Lung (tissue), 12 donors: Measurements from ENCODE around the gene DIP2C. TPM values are rescaled to one million over a fixed set of nuclear protein-coding genes. Genes with fewer than 3 reads are reported as not detected.

Source experiments
- ATAC-seq: fragments of 200-7000 bp; cut with Tn5 transposase; one replicate; pipeline ENCODE4 v1.9.1; 2020; ENCODE audit warnings: moderate number of reproducible peaks; ENCODE audit not compliant: insufficient read depth, low FRiP score
- DNase-seq, 3 donors: peaks; one replicate each; pipeline ENCODE4 v3.0.0-alpha.2; 2013 to 2017
- H3K27ac ChIP-seq, 2 donors: one replicate each; pipeline ENCODE4 v1.5.1; 2013; ENCODE audit warnings: mild to moderate bottlenecking in 2 of 2, moderate library complexity in 2 of 2, control low read depth in 1 of 2, inconsistent platforms in 1 of 2, low read depth in 1 of 2, low read length in 1 of 2
- H3K27me3 ChIP-seq, 3 donors: one replicate each; pipeline ENCODE4 v1.5.1; 2013; ENCODE audit warnings: low read length in 2 of 3; ENCODE audit not compliant: control insufficient read depth in 3 of 3, insufficient read depth in 3 of 3
- H3K36me3 ChIP-seq, 4 donors: one replicate each; pipeline ENCODE4 v1.5.1; 2013; ENCODE audit warnings: low read length in 4 of 4, mild to moderate bottlenecking in 1 of 4, moderate library complexity in 1 of 4; ENCODE audit not compliant: control insufficient read depth in 4 of 4, insufficient read depth in 4 of 4
- H3K4me1 ChIP-seq, 5 donors: one replicate each; pipeline ENCODE4 v1.5.1; 2013; ENCODE audit warnings: low read length in 5 of 5, mild to moderate bottlenecking in 2 of 5, moderate library complexity in 1 of 5; ENCODE audit not compliant: control insufficient read depth in 5 of 5, insufficient read depth in 5 of 5
- H3K4me3 ChIP-seq: one replicate; pipeline ENCODE4 v1.5.1; 2013; ENCODE audit warnings: mild to moderate bottlenecking, control low read depth, moderate library complexity
- H3K9ac ChIP-seq, 2 donors: one replicate each; pipeline ENCODE4 v1.5.1; 2013; ENCODE audit warnings: low read length in 2 of 2, control low read depth in 1 of 2; ENCODE audit not compliant: insufficient read depth in 1 of 2
- H3K9me3 ChIP-seq, 4 donors: one replicate each; pipeline ENCODE4 v1.5.1; 2013; ENCODE audit warnings: low read length in 3 of 4, mild to moderate bottlenecking in 1 of 4, moderate library complexity in 1 of 4; ENCODE audit not compliant: control insufficient read depth in 4 of 4, insufficient read depth in 3 of 4
- CTCF ChIP-seq: IDR thresholded peaks from 2 replicates; pipeline ENCODE4 v1.5.1; 2012; ENCODE audit warnings: mild to moderate bottlenecking; ENCODE audit errors: control extremely low read depth, extremely low read depth
- WGBS, 2 donors: extraction: QIAGEN DNeasy Blood & Tissue Kit; methylation state at CpG; one replicate each; pipeline ENCODE4 v1.1.7; 2013; 5-methylcytosine and 5-hydroxymethylcytosine counted together
- polyA plus RNA-seq, 2 donors: library from polyadenylated mRNA; stranded (reverse); fragments of 200-250 nt; gene quantifications; one replicate each; pipeline ENCODE4 v1.2.1, GENCODE V29; 2013
- total RNA-seq, 2 donors: library from RNA; depleted of rRNA in 1 of 2; stranded (reverse); fragments of >200 nt in 1 of 2; gene quantifications; one replicate each; pipeline ENCODE4 v1.2.1, GENCODE V29; 2014 to 2021
- donor health status: control.
- donor health status: control.
- donor health status: Bipolar disorder and iron deficiency.
- donor health status: healthy.
- donor health status: DM: yes; HTN: yes; CAD: no.

DIP2C gene
- total and polyA plus RNA-seq, 4 donors: 3.6 to 20.0 (median 9.5) TPM

GRCh38 chr10:491667-492424 lies 197.6 kb downstream of the DIP2C start:
- 94% methylated on average over 16 of the region's 16 CpGs for WGBS, 2 donors
- no peaks in the 10 kb centered on the region for H3K9me3 ChIP-seq
- H3K9ac ChIP-seq: no peak overlapping the region
- ATAC-seq (no peak), DNase-seq (no peak)
- H3K4me1 ChIP-seq: peaks cover 0 to 28% (median 0%) of the 10 kb centered on the region in 5 donors
- TF ChIP-seq CTCF: no peak
- H3K4me3 ChIP-seq: no peak overlapping the region
- no peaks in the 10 kb centered on the region for H3K27me3 ChIP-seq
- no peak overlapping the region for H3K27ac ChIP-seq
- no peaks in the 10 kb centered on the region for H3K36me3 ChIP-seq

GRCh38 chr10:490891-491571 lies 198.4 kb downstream of the DIP2C start:
- Histone ChIP-seq H3K36me3 (no peaks in the 10 kb centered on the region), H3K9ac (no peak overlapping the region), H3K27ac (no peak overlapping the region), H3K9me3 (no peaks in the 10 kb centered on the region), H3K4me3 (no peak overlapping the region), H3K27me3 (no peaks in the 10 kb centered on the region), H3K4me1 (peaks cover 0 to 28% (median 3%) of the 10 kb centered on the region in 5 donors)
- peak in 2 of 3 donors; percentile 36 to 48 for DNase-seq
- WGBS, 2 donors: 60 to 68% methylated on average over 23 of the region's 23 CpGs
- ATAC-seq: no peak
- no peak for TF ChIP-seq CTCF

GRCh38 chr10:490256-490655 lies 199.2 kb downstream of the DIP2C start:
- H3K27me3 ChIP-seq: no peaks in the 10 kb centered on the region
- no peak overlapping the region for H3K4me3 ChIP-seq
- WGBS, 2 donors: 91 to 95% methylated on average over 16 of the region's 16 CpGs
- no peak for TF ChIP-seq CTCF
- peaks cover 0 to 35% (median 3%) of the 10 kb centered on the region in 5 donors for H3K4me1 ChIP-seq
- no peaks in the 10 kb centered on the region for H3K36me3 ChIP-seq
- ATAC-seq (no peak), DNase-seq (peak in 1 of 3 donors; percentile 36)
- no peak overlapping the region for H3K27ac ChIP-seq
- no peak overlapping the region for H3K9ac ChIP-seq
- no peaks in the 10 kb centered on the region for H3K9me3 ChIP-seq
